Activated CD4-positive, alpha-beta T cell treated with anti-CD3 and anti-CD28 coated beads, Interleukin-2, amount 50 U/mL, for 48 hours (primary cell): ENCODE measurements around the gene STXBP2.

ENCODE experiments used
- DNase-seq, 2 experiments: peaks; one replicate each; pipeline ENCODE4 v3.0.0-alpha.2; 2020

STXBP2 gene

GRCh38 chr19:7636691-7637373, at the start of gene STXBP2:
TSS of gene STXBP2 (plus strand) at chr19:7637110. CDS start at chr19:7637150, 40 bp downstream.
- peak; percentile 91 for DNase-seq

GRCh38 chr19:7589822-7590221, 47.1 kb upstream of the STXBP2 start:
- no peak for DNase-seq

DNA sequence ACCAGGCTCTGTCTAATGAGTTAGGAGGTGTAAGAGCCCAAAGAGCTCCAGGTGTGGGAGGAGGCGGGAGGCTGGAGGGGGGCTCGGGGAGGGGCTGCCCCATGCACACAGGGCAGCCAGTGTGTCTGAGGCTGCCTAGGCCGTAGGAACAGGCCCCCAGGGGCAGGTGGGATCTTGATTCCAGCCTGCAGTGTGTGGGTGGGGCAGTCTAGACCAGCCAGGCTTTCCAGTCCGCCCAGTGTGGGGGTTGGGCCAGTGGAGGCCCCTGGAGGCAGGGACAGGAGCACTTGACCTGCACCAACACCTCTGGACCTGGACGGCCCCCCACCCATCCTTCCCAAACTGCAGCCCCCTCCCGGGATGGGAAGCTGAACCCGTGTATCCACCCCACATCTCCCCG, 46.7 kb upstream of the STXBP2 start:
- no peak for DNase-seq

DNA sequence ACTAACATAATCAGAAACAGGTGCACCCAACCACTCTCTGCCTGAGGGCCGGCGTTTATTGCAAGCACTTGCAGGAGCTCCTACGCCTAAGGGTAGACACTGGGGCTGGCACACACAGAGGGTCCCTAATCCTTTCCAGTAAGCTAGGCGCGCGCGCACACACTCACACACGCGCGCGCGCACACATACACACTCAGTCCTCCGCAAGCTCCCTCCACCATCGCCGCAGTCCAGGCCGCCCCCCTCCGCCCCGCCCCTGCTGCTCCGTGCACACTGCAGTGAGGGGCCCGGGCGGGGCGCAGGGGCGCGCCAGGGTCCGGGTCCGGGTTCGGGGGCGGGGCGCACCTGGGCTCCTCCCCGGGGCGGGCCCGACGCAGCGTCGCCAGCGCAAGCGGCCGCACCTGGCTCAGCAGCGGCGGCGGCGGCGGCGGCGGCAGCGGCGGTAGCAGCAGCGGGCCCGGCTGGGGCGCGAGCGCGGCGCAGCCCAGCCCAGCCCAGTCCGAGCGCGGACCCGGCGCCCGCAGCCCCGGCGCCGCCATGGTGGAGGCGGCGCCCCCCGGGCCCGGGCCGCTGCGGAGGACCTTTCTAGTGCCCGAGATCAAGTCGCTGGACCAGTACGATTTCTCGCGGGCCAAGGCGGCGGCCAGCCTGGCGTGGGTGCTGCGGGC, 41.3 kb upstream of the STXBP2 start, which contains the start of gene CAMSAP3:
CAMSAP3 (plus strand) TSS at position 398 of the 668 bp plus-strand sequence; CDS start at position 538, 140 bp downstream.
- DNase-seq = peak; percentile 32 to 44

DNA sequence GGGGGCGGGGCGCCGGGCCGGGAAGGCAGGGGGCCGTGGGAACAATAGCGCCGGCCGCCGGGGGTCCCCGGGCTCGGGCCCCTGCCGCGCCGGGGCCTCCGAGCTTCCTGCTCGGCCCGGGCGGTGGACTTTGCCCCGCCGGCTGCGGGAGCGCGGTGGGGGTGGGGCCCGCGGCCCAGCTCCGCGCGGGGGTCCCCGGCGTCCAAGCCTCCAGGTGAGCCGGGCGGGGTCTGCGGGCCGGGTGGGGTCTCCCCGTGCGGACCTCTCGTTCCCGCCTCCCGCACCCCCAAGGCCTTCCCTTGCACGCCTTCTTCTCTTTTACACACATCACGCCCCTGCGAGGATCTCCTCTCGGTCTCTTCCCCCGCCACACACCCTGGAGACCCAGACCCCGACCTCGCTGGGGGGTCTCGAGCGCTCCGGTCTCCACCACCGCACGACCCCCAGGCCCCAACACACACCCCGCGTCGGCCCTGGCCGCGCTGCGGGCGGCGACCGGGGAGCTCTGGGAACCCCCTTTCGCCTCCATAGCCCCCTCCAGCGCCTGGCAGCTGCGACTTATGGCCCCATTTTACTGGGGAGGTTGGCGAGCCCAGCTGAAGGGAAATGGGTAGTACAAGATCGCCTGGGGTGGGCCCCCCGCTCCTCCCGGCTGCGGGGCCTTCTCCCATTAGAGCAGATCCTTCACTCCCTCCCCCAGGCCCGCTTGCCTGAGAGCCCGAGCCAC, 40.5 kb upstream of the STXBP2 start:
- DNase-seq = no peak

GRCh38 chr19:7597689-7598088, 39.2 kb upstream of the STXBP2 start:
- DNase-seq = no peak

DNA sequence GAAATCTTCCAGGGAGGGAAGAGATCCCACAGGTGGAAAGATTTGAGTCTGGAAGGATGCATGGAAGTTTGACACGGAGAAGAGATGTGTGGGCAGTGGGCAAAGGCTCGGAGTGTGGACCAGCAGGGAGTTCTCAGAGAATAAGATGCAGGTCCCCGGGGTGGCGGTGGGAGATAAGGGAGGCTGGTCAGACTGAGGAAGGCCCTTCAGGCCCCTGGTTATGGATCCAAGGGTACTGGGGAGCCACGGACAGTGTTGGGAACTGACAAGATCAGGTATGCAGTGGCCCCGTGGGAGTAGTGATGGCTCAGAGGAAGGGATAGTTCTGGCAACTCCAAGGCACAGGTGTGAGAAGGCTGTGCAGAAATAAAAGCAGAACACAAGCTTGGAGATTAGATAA, 38.7 kb upstream of the STXBP2 start:
- DNase-seq = no peak

DNA sequence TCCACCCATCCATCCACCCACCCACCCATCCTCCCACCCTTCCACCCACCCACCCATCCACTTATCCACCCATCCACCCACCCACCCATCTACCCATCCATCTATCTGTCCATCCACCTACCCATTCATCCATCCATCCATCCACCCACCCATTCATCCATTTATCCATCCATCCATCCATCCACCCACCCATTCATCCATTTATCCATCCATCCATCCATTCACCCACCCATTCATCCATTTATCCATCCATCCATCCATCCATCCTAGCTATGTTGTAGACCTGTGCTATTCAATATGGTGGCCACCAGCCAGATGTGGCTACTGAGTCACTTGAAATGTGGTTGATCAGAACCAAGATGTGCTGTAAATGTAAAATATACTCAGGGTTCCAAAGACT, 36.2 kb upstream of the STXBP2 start:
- no peak for DNase-seq

GRCh38 chr19:7602240-7602934, 34.5 kb upstream of the STXBP2 start:
- no peak for DNase-seq

DNA sequence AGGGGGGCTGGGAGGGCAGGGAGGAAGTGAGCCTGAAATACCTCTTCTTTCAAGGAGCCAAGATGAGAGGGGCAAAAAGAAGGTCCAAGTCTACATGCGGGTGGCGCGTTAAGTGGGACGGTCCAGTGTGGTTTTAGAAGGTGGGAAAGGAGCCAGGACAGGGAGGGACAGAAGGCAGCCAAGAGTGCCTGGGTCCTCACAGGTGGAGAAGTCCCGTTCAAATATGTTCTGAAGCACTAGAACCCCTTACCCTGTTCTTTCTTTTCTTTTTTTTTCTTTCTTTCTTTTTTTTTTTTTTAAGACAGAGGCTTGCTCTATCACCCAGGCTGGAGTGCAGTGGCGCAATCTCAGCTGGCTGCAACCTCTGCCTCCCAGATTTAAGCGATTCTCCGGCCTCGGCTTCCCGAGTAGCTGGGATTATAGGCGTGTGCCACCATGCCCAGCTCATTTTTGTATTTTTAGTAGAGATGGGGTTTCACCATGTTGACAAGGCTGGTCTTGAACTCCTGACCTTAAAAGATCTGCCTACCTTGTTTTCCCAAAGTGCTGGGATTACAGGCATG, 33.9 kb upstream of the STXBP2 start:
- no peak for DNase-seq

GRCh38 chr19:7603919-7604318, 33.0 kb upstream of the STXBP2 start:
- DNase-seq = no peak

DNA sequence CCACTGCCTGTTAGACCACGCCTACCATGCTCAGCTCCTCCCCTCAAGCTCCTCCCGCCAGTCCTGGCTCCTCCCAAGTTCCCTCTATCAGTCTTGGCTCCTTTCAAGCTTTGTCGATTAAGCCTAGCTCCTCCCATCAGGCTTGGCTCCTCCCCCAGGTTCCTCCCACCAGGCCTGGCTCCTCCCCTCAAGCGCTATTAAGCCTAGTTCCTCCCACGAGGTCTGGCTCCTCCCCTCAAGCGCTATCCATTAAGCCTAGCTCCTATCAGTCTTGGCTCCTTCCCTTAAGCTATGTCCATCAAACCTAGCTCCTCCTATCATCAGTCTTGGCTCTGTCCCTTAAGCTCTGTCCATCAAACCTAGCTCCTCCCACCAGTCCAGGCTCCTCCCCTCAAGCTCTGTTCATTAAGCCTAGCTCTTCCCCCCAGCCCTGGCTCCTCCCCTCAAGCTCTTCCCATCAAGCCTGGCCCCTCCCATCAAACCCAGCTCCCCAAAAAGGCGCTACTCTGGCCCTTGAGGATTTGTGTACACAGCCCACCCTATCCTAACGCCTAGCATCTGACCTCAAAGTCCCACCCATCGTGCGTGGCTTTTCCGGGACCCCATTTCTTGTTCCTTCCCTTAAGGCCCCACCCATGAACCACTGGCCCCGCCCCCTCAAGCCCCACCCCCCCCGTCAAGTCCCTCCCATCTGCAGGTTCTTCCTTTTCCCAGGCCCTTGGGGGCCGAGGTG, 31.3 kb upstream of the STXBP2 start:
- DNase-seq = peak; percentile 42 to 45

GRCh38 chr19:7606289-7606688, 30.6 kb upstream of the STXBP2 start:
- no peak for DNase-seq

GRCh38 chr19:7607212-7607873, 29.6 kb upstream of the STXBP2 start:
- no peak for DNase-seq

- DNase-seq = no peak
These were observed 28.9 kb upstream of the STXBP2 start for GRCh38 chr19:7607874-7608560.

GRCh38 chr19:7610491-7611240, 26.2 kb upstream of the STXBP2 start:
- DNase-seq = no peak

DNA sequence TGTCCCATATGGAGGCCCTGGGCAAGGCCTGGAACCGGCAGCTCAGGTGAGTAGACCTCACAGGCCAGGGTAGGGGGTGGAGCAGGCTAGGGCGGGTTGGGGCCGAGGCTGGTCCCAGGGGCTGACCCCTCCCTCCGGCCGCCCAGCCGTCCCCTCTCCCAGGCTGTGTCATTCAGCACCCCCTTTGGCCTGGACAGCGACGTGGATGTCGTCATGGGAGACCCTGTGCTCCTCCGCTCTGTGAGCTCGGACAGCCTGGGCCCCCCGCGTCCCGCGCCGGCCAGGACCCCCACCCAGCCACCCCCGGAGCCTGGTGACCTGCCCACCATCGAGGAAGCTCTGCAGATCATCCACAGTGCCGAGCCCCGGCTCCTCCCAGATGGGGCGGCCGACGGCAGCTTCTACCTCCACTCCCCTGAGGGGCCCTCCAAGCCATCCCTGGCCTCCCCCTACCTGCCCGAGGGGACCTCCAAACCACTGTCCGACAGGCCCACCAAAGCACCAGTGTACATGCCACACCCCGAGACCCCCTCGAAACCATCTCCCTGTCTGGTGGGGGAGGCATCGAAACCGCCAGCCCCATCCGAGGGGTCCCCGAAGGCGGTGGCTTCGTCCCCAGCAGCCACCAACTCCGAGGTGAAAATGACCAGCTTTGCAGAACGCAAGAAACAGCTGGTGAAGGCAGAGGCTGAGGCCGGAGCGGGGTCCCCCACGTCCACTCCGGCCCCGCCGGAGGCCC, 25.2 kb upstream of the STXBP2 start:
- no peak for DNase-seq

- DNase-seq = no peak
These were observed 24.3 kb upstream of the STXBP2 start for GRCh38 chr19:7612282-7613274.
